OCI-LY7 (cell line): Measurements from ENCODE around the gene EPSTI1. TPM values are rescaled to one million over a fixed set of nuclear protein-coding genes. Genes with fewer than 3 reads are reported as not detected.

Experiments
- BruUV-seq: library from RNA; stranded (reverse); fragments of 400-500 nt; replicated peaks from 2 replicates; lab custom pipeline; 2021; lab: Mats Ljungman, UMichigan
- CTCF ChIA-PET: fragments of 300-600 bp; sonication (Branson Sonifier 250); formaldehyde crosslinking; loops from one replicate; lab custom pipeline; 2022; ENCODE audit warnings: antibody characterized with exemption; ENCODE audit not compliant: unreplicated experiment; lab: Charles Lee
- POLR2A ChIA-PET: fragments of 300-600 bp; sonication (Branson Sonifier 250); formaldehyde crosslinking; loops from one replicate; lab custom pipeline; 2022; ENCODE audit warnings: antibody characterized with exemption; lab: Charles Lee
- DNase-seq: peaks from one replicate; pipeline ENCODE4 v3.0.0-alpha.2; 2015; ENCODE audit warnings: low spot score
- H2AFZ ChIP-seq: fragments of 200-600 bp; sonication (generic), shearing (Covaris generic); 2 replicates; pipeline ENCODE4 v1.6.1; 2014; ENCODE audit warnings: mild to moderate bottlenecking, antibody characterized with exemption, low read length, moderate library complexity
- H3K27ac ChIP-seq: fragments of 200-600 bp; sonication (generic); 2 replicates; pipeline ENCODE4 v1.5.1; 2014; ENCODE audit warnings: mixed run types, low read depth, mild to moderate bottlenecking, moderate library complexity, low read length, inconsistent platforms; ENCODE audit not compliant: poor library complexity, severe bottlenecking
- H3K36me3 ChIP-seq: fragments of 200-600 bp; sonication (generic); 2 replicates; pipeline ENCODE4 v1.6.1; 2014; ENCODE audit warnings: mild to moderate bottlenecking, antibody characterized with exemption, low read length, moderate library complexity, mixed read lengths; ENCODE audit not compliant: insufficient read depth
- H3K4me1 ChIP-seq: fragments of 200-600 bp; sonication (generic); 2 replicates; pipeline ENCODE4 v1.5.1; 2014; ENCODE audit warnings: mild to moderate bottlenecking, low read length; ENCODE audit not compliant: insufficient read depth, poor library complexity, severe bottlenecking
- H3K4me2 ChIP-seq: fragments of 200-600 bp; sonication (generic); 2 replicates; pipeline ENCODE4 v1.6.1; 2014; ENCODE audit warnings: mild to moderate bottlenecking, low read length
- H3K4me3 ChIP-seq: fragments of 200-600 bp; sonication (generic); 2 replicates; pipeline ENCODE4 v1.5.1; 2014; ENCODE audit warnings: mild to moderate bottlenecking, low read depth, low read length; ENCODE audit not compliant: poor library complexity, severe bottlenecking
- H3K79me2 ChIP-seq: fragments of 200-600 bp; sonication (generic); 2 replicates; pipeline ENCODE4 v1.6.1; 2016; ENCODE audit warnings: low read depth, mild to moderate bottlenecking, low read length, moderate library complexity, mixed read lengths; ENCODE audit not compliant: insufficient read depth
- H3K9me2 ChIP-seq: fragments of 200-600 bp; sonication (generic); 2 replicates; pipeline ENCODE4 v1.6.1; 2016; ENCODE audit warnings: mild to moderate bottlenecking, low read length, mixed read lengths; ENCODE audit not compliant: insufficient read depth
- H3K9me3 ChIP-seq: fragments of 200-600 bp; sonication (generic); 2 replicates; pipeline ENCODE4 v1.6.1; 2014; ENCODE audit warnings: mild to moderate bottlenecking, mixed run types, low read length, mixed read lengths
- H4K20me1 ChIP-seq: fragments of 200-600 bp; sonication (generic); 2 replicates; pipeline ENCODE4 v1.6.1; 2014; ENCODE audit warnings: mild to moderate bottlenecking, antibody characterized with exemption, low read length, moderate library complexity, mixed read lengths; ENCODE audit not compliant: insufficient read depth
- CTCF ChIP-seq: fragments of 200-600 bp; sonication (generic); conservative IDR thresholded peaks from 2 replicates; pipeline ENCODE4 v1.5.1; 2014; ENCODE audit warnings: mild to moderate bottlenecking, antibody characterized with exemption, low read length, moderate library complexity, mixed read lengths
- EZH2phosphoT487 ChIP-seq: fragments of 200-600 bp; sonication (generic); IDR thresholded peaks from 2 replicates; pipeline ENCODE4 v1.6.1; 2018; ENCODE audit warnings: low read depth, borderline replicate concordance, mild to moderate bottlenecking, mixed run types, antibody characterized with exemption, low read length, moderate library complexity, mixed read lengths
- intact Hi-C: fragments of 100-400 bp; cut with micrococcal nuclease; formaldehyde crosslinking; loops from one replicate; pipeline ENCODE4 v1.10.0; 2022; ENCODE audit not compliant: unreplicated experiment
- total RNA-seq, 2 experiments: library from RNA; depleted of rRNA in 1 of 2; stranded (reverse); fragments of >200 nt in 1 of 2; shearing (Covaris generic) in 1 of 2; gene quantifications; 2 replicates each; pipeline ENCODE4 v1.2.3, GENCODE V29; 2014 to 2022

EPSTI1 gene
- total RNA-seq, 2 experiments from 2014 or later: 0.49 to 2.1 TPM

GRCh38 chr13:42984026-42984425 lies 8.0 kb downstream of the EPSTI1 start:
- TF ChIP-seq CTCF (no peak), EZH2phosphoT487 (no peak)
- no peak overlapping the region for H3K27ac ChIP-seq
- no peaks in the 10 kb centered on the region for H3K9me2 ChIP-seq
- no peak overlapping the region for H3K4me3 ChIP-seq
- H4K20me1 ChIP-seq: no peaks in the 10 kb centered on the region
- DNase-seq: no peak
- H3K4me1 ChIP-seq: no peaks in the 10 kb centered on the region
- no peaks in the 10 kb centered on the region for H3K9me3 ChIP-seq
- H3K4me2 ChIP-seq: no peak overlapping the region
- H3K36me3 ChIP-seq: no peaks in the 10 kb centered on the region
- no peak overlapping the region for H2AFZ ChIP-seq
- CTCF ChIA-PET: no interaction called here
- intact Hi-C loops: no loop called here
- H3K79me2 ChIP-seq: no peaks in the 10 kb centered on the region
- POLR2A ChIA-PET: no interaction called here
- no TSS peak for BruUV-seq

GRCh38 chr13:42981853-42982252 lies 10.2 kb downstream of the EPSTI1 start:
- Histone ChIP-seq H3K4me2 (no peak overlapping the region), H2AFZ (no peak overlapping the region), H3K9me3 (peaks cover 6% of the 10 kb centered on the region; the same call in 1 of the 2 replicates), H3K36me3 (no peaks in the 10 kb centered on the region), H4K20me1 (no peaks in the 10 kb centered on the region), H3K4me3 (no peak overlapping the region), H3K27ac (no peak overlapping the region), H3K79me2 (no peaks in the 10 kb centered on the region), H3K4me1 (no peaks in the 10 kb centered on the region), H3K9me2 (no peaks in the 10 kb centered on the region)
- no peak for DNase-seq
- no TSS peak for BruUV-seq
- CTCF ChIA-PET: no interaction called here
- no peak for TF ChIP-seq EZH2phosphoT487
- no peak for TF ChIP-seq CTCF
- intact Hi-C loops: no loop called here
- POLR2A ChIA-PET: interaction anchor here (0.6 kb wide), 1 partner anchor 16 kb away, joined by 4 read pairs; no protein-coding TSS in a partner anchor

- ChIA-PET POLR2A (no interaction called here), CTCF (no interaction called here)
- H3K9me3 ChIP-seq: peaks cover 6% of the 10 kb centered on the region; the same call in 1 of the 2 replicates
- DNase-seq: no peak
- H3K4me3 ChIP-seq: no peak overlapping the region
- no peaks in the 10 kb centered on the region for H3K9me2 ChIP-seq
- no peaks in the 10 kb centered on the region for H3K36me3 ChIP-seq
- H3K79me2 ChIP-seq: no peaks in the 10 kb centered on the region
- BruUV-seq: no TSS peak
- intact Hi-C loops: no loop called here
- H2AFZ ChIP-seq: no peak overlapping the region
- H3K27ac ChIP-seq: no peak overlapping the region
- no peak overlapping the region for H3K4me2 ChIP-seq
- no peak for TF ChIP-seq CTCF
- TF ChIP-seq EZH2phosphoT487: no peak
- H4K20me1 ChIP-seq: no peaks in the 10 kb centered on the region
- H3K4me1 ChIP-seq: no peaks in the 10 kb centered on the region
These were observed 10.7 kb downstream of the EPSTI1 start for GRCh38 chr13:42981317-42981716.
